ENCODE data around the gene NSUN7.
A peak's percentile ranks its signal among the peaks of the same experiment; 100 is the strongest.

Gene NSUN7

GRCh38 chr4:40856840-40857362 is 107.1 kb downstream of the NSUN7 start:
- Histone ChIP-seq H3K4me3 (ENCODE audit: insufficient read depth, low read depth, low read length, poor library complexity, severe bottlenecking) (peak overlapping the region; percentile 26), H3K27ac (ENCODE audit: insufficient read depth, low read length, poor library complexity, severe bottlenecking) (no peak overlapping the region)
- no peak for DNase-seq

GRCh38 chr4:40857956-40858355 is 108.2 kb downstream of the NSUN7 start:
- peaks cover 10% of the 10 kb centered on the region for H3K4me1 ChIP-seq (ENCODE audit: control insufficient read depth, insufficient read depth, low read length, poor library complexity, severe bottlenecking)
- DNase-seq, result no peak
- no peak overlapping the region for H3K4me3 ChIP-seq (ENCODE audit: insufficient read depth, low read depth, low read length, poor library complexity, severe bottlenecking)
- no peaks in the 10 kb centered on the region for H3K36me3 ChIP-seq (ENCODE audit: control insufficient read depth, insufficient read depth, low read length)
- no peaks in the 10 kb centered on the region for H3K9me3 ChIP-seq (ENCODE audit: control insufficient read depth, low read length)
- H3K27me3 ChIP-seq (replicated peaks; ENCODE audit: control insufficient read depth, insufficient read depth, low read length, poor library complexity, severe bottlenecking), result peaks cover 12% of the 10 kb centered on the region
- no peak overlapping the region for H3K27ac ChIP-seq (ENCODE audit: insufficient read depth, low read length, poor library complexity, severe bottlenecking)

More at GRCh38 chr4:40856840-40857362, 107.1 kb downstream of the NSUN7 start:
- Histone ChIP-seq H3K27me3 (replicated peaks; ENCODE audit: control insufficient read depth, insufficient read depth, low read length, poor library complexity, severe bottlenecking) (peaks cover 12% of the 10 kb centered on the region), H3K36me3 (ENCODE audit: control insufficient read depth, insufficient read depth, low read length) (no peaks in the 10 kb centered on the region), H3K4me1 (ENCODE audit: control insufficient read depth, insufficient read depth, low read length, poor library complexity, severe bottlenecking) (peaks cover 10% of the 10 kb centered on the region), H3K9me3 (ENCODE audit: control insufficient read depth, low read length) (no peaks in the 10 kb centered on the region)

- Histone ChIP-seq H3K36me3 (ENCODE audit: control insufficient read depth, insufficient read depth, low read length) (no peaks in the 10 kb centered on the region), H3K27me3 (replicated peaks; ENCODE audit: control insufficient read depth, insufficient read depth, low read length, poor library complexity, severe bottlenecking) (peaks cover 12% of the 10 kb centered on the region), H3K9me3 (ENCODE audit: control insufficient read depth, low read length) (no peaks in the 10 kb centered on the region), H3K4me3 (ENCODE audit: insufficient read depth, low read depth, low read length, poor library complexity, severe bottlenecking) (no peak overlapping the region), H3K4me1 (ENCODE audit: control insufficient read depth, insufficient read depth, low read length, poor library complexity, severe bottlenecking) (peaks cover 10% of the 10 kb centered on the region), H3K27ac (ENCODE audit: insufficient read depth, low read length, poor library complexity, severe bottlenecking) (no peak overlapping the region)
- DNase-seq, result no peak
These were observed 109.2 kb downstream of the NSUN7 start for GRCh38 chr4:40858962-40859361.
